ENCODE results near the gene CERK.
"Not testable (repeated sequence)": the region's sequence is repeated elsewhere in the genome, so short reads cannot be mapped to it uniquely, and the experiment has no call there.

CERK gene

DNA sequence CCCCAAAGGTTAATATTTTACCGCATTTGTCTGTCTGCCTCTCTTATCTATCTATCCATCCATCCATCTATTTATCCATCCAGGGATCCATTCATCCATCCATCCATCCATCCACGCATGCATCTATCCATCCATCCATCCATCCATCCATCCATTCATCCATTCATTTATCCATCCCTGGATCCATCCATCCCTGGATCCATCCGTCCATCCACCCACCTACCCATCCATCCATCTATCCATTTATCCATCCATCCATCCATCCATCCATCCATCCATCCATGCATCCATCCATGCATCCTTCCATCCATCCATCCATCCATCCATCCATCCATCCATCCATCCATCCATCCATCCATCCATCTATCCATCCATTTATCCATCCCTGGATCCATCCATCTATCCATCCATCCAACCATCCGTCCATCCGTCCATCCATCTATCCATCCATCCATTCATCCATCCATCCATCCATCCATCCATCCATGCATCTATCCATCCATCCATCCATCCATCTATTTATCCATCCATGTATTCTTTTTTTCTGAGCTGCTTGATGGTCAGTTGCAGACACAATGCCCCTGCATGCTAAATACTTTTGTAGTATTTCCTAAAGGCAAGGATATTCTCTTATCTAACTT lies 95.1 kb downstream of the CERK start:
- not testable (repeated sequence) for DNase-seq (ENCODE audit: low spot score)

DNA sequence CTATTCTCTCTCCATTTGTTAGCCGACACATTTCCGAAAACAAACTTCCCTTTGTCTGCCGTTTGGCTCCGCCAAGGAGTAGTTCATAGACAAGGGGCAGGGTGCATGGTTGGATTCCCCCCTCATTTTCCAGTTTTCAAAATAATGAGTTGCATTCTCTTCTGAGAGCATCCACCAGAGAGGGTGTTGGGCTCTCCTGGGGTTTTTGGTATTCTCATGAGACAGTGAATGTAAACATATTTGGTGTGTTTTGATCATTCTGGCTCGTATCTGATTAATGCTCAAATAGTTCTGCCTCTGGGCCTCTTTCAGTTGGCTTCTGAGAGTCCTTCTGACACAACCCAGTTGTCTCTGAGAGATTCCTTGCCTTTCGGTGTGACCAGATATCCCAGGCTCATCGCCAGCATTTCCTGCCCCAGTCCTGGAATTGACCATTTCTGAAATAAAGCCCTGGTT lies 96.2 kb downstream of the CERK start:
- peak; percentile 47 for DNase-seq (ENCODE audit: low spot score)

DNA sequence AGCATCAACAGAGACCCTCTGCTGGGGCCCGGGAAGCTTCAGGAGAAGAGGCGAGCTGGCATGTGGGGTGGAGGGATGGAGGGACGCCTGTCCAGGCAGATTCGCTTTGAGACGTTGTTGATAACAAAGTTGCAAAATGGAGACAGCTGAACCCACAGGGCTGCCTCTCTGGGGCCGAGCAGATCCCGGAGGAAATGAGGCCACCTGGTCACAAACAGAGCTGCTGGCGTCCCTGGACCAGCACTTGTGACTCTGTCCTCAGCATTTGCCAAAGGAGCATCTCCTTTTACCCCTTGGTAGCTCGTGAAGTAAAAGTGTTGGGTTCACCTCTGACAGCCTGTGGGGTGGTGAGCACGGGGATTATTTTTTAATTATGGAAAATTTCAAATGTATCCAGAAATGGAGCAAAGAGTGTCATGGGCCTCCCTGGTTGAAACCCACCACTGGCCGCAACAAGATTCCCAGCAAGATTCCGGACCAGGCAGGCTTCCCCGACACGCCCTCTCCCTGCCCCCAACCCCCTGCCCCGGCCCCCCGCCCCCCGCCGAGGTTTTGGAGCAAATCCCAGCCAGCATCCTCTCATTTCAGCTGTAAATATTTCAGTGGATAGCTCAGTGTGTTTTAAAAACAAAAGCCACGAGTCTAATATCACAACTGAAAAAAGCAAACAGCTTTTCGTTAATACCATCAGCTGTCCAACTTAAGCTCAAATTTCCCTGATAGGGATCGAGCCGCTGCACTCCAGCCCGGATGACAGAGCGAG lies 97.6 kb downstream of the CERK start:
- DNase-seq (ENCODE audit: low spot score), result no peak

DNA sequence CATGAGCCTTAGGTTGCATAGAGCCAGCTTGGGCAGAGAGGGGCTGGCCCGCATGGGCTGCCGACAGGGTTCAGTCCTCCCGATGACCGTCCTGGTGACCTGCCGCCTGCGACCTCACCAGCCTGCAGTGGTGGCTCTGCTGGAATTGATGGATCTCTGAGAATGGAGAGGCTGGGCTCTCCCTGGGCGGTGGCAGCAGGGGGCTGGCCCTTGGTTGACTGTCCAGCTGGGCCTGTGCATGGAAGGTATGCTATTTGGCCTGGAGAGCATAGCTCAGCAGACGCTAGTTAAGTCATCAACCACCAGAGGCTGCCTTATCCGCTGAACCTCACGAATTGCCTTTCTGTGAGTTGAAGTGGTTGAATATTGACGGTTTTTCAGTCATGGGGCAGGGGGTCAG lies 98.2 kb downstream of the CERK start:
- DNase-seq (ENCODE audit: low spot score), result no peak

DNA sequence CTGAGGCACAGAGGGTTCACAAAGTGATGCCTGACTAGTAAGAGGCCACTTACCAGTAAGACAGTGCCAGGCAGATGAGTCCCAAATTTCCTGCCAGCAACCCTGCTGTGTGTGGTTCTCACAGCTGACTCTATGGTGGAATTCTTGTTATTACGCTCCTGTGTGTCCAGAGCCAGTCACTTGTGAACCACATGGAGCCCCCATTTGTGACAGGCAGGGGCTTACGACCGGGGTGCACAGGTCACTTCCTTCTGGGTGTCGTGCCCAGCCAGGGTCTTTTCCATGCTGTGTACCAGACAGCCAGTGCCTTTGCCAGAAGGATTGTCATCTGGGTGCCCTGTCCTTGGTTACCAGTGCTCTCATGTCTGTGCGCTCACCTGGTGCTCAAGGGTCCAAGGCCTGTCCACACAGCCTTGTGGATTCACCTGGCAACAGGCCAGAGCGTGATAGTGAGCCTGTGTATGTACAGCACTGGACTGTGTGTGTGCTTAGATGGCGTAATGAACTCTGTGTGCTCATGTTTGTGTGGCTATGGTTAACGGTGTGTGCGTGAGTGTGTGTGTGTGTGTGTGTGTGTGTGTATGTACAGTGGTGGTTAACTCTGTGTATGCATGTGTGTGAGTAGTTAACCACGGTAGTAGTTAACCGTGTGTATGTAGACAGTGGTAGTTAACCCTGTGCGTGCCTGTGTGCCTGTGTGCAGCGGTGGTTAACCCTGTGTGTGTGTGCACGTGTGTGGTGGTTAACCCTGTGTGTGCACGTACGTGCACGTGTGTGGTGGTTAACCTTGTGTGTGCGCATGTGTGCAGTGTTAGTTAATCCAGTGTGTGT lies 99.2 kb downstream of the CERK start:
- no peak for DNase-seq (ENCODE audit: low spot score)

DNA sequence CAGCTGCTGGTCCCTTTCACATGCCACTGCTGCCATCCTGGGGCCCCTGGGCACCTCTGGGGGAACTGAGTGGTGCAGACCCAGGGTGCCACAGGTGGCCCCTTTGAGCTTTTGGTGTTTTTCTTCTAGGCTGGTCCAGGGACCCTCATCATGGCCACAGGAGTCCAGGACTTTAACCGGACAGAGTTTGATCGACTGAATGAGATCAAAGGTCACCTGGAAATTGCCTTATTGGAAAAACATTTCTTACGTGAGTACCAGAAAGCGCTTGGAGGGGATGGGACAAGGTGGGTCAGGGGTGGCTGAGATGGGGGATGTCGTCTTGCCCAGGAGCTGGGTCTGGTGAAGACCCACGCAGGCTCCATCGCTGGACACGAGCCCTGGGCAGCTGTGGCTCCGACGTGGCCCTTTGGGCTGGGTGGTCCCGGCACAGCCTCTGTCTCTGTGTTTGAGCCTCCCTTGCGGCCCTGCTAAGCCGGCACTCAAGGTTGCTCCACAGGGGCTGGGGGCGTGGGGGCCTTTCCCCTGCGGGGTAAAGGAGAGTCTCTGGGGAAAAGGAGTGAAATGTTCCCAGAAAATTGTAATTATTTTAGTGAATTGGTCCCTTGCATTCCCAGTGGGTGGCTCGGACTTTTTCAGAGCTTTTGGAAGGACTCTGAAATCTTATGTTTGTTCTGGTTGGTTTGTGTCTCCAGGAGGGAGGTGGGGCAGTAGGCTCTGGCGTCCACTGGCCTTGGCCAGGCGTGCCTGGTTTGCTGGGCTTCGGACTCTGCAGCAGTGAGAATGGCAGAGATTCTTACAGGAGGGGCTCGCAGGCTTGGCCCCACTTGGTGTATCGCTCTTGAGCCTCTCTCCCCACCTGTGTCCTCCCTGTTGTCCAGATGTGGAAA lies 100.1 kb downstream of the CERK start:
- no peak for DNase-seq (ENCODE audit: low spot score)

DNA sequence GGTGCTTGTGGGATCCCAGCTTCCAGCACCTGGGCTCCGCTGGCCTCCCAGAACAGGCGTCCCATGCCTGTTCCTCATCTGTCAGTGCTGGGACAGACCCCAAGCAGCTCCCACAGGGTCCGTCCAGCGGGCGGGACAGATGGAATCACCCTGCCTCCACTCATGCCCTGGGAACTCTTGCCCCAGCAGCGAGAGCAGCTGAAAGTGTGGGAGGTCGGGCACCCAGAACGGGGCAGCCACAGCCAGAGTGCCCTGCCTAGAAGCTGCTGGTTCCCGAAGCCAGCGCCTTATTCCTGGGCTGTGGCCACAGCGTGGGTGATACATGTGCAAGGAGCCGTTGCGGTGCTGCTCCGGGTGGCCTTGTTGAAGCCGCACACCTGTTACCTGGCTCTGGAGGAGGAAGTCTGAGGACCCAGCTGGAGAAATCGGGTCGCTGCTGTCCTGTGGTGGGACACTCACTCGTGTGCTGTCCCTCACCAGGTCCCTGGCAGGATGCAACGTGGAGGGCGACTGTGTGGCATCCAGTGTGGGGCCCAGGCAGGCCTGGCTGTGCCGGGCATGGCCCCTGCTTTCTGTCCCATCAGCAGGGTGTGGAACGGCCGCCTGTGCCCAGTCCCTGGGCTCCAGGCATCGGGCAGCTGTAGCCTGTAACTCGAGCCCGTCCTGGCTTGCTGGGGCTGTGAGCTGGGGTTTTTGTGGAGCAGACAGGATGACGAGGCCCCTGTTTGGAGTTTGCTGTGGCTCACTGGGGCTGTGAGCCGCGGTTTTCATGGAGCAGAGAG lies 101.6 kb downstream of the CERK start:
- no peak for DNase-seq (ENCODE audit: low spot score)

DNA sequence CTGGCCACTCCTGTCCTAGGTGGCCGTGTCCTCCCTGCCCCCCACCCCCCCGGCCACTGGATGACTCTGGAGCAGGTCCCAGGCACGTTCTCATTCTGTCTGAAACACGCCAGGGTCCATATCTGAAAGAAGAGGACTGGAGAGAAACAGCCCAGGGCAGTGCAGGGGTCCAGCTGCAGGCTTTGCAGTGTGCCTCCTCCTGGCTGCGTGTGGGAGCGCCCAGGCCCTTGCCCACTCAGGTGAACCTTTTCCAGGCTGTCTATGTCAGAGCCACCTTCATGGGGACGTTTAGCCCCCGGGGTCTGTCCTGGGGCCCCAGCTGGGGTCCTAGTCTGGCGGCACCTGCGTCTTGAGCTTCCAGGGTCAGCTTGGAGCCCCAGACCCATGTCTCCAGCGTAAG lies 102.3 kb downstream of the CERK start:
- no peak for DNase-seq (ENCODE audit: low spot score)

DNA sequence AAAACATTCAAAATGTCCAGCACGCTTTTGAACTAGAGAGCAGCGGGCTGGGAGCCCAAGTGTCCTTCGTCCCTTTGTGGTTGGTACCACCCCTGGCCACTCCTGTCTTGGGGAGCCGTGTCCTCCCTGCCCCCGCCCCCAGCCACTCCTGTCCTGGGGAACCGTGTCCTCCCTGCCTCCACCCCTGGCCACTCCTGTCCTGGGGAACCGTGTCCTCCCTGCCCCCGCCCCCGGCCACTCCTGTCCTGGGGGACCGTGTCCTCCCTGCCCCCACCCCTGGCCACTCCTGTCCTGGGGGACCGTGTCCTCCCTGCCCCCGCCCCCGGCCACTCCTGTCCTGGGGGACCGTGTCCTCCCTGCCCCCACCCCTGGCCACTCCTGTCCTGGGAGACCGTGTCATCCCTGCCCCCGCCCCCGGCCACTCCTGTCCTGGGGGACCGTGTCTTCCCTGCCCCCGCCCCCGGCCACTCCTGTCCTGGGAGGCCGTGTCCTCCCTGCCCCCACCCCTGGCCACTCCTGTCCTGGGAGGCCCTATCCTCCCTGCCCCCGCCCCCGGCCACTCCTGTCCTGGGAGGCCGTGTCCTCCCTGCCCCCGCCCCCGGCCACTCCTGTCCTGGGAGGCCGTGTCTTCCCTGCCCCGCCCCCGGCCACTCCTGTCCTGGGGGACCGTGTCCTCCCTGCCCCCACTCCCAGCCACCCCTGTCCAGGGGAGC lies 102.9 kb downstream of the CERK start:
- DNase-seq (ENCODE audit: low spot score), result not testable (repeated sequence)

Measured in hepatic stellate cell (primary cell).